Activated naive CD8-positive, alpha-beta T cell treated with anti-CD3 and anti-CD28 coated beads, Interleukin-2, amount 50 U/mL, for 24 hours (primary cell): Measurements from ENCODE around the gene SLC49A3.
A peak's percentile ranks its signal among the peaks of the same experiment; 100 is the strongest.
"Not testable (repeated sequence)": the region's sequence is repeated elsewhere in the genome, so short reads cannot be mapped to it uniquely, and the experiment has no call there.

Experiments
- ATAC-seq: fragments of 150-1000 bp; cut with Tn5 transposase; one replicate; pipeline ENCODE4 v1.10.0; 2021
- DNase-seq: peaks from one replicate; pipeline ENCODE4 v3.0.0; 2021
- H3K27ac Mint-ChIP-seq: one replicate; pipeline ENCODE4 v1.8.0; 2021; ENCODE audit warnings: mild to moderate bottlenecking, mixed read lengths
- H3K27me3 Mint-ChIP-seq: one replicate; pipeline ENCODE4 v1.8.0; 2021; ENCODE audit warnings: mixed read lengths
- H3K36me3 Mint-ChIP-seq: one replicate; pipeline ENCODE4 v1.8.0; 2021; ENCODE audit warnings: low read depth, mixed read lengths
- H3K4me1 Mint-ChIP-seq: one replicate; pipeline ENCODE4 v1.8.0; 2021; ENCODE audit warnings: mixed read lengths
- H3K4me3 Mint-ChIP-seq: one replicate; pipeline ENCODE4 v1.8.0; 2021; ENCODE audit warnings: mild to moderate bottlenecking, moderate library complexity, mixed read lengths
- H3K9me3 Mint-ChIP-seq: one replicate; pipeline ENCODE4 v1.8.0; 2021; ENCODE audit warnings: mixed read lengths

The SLC49A3 gene

DNA sequence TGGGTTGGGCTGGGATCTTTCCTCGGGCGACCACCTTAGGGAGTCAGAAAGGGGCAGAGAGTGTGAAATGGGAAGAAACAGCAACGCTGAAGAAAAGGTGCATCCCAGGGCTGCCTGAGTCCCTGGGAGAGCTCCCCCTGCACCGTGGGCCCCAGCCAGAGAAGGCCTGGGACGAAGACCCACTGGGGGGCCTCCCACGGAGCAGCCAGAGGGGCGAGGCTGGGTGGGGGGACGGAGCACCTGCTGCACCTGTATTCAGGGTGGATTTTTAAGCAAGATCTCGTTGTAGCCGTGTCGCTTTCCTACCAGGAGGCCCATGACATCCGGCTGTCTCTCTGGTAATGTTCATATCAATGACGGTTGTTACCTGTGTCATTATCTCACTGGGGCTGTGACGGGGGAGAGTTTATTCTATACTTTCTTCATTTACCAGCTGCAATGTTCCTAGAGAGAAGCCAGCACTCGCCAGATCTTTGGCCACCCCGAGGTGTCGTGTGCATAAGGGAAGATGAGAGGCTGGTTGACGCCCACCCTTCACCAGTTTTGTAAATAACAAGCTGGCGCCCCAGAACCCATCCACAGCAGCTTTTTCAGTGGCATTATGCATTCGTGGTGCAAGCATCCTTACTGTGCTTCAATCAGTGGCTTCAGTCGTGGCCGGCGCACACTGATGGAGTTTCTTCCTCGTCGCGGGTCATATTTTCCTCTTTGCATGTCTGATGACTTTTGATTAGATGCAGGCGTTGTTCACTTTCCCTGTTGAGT is 11.0 kb upstream of the SLC49A3 start:
- H3K4me1 Mint-ChIP-seq, result peaks cover 9% of the 10 kb centered on the region
- H3K9me3 Mint-ChIP-seq, result no peaks in the 10 kb centered on the region
- no peak for DNase-seq
- H3K4me3 Mint-ChIP-seq, result no peak overlapping the region
- H3K27me3 Mint-ChIP-seq, result peaks cover 2% of the 10 kb centered on the region
- H3K27ac Mint-ChIP-seq, result no peak overlapping the region
- ATAC-seq, result no peak
- no peaks in the 10 kb centered on the region for H3K36me3 Mint-ChIP-seq

DNA sequence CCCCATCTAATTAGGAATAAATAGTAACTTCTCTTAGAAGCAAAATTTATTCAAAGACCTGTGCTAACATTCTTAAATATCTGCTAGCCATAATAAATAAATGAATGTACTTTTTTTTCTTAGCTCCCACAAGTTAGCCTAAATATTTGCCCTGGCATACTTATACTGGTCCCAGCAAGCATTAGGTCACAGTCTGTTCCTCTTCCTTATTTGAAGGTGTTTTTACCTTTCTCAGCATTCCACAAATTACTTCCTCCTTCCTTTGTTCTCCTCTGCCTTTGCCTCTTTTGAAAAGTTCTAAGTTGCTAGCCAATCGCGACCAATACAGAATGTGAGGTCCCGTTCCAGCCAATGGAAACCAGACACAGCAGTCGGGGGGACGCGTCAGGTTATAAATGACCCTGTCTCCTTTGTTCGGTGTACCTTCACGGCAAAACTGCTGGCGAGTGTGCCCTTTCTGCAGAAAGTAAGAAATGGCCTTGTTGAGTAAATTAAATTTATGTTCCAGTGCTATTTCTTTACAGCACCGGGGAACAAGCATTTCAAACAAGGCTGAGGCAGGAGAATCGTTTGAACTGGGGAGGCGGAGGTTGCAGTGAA is 5.5 kb upstream of the SLC49A3 start:
- H3K36me3 Mint-ChIP-seq, ATAC-seq, H3K27me3 Mint-ChIP-seq, H3K4me3 Mint-ChIP-seq, H3K27ac Mint-ChIP-seq, H3K4me1 Mint-ChIP-seq, DNase-seq, H3K9me3 Mint-ChIP-seq: not testable (repeated sequence)

DNA sequence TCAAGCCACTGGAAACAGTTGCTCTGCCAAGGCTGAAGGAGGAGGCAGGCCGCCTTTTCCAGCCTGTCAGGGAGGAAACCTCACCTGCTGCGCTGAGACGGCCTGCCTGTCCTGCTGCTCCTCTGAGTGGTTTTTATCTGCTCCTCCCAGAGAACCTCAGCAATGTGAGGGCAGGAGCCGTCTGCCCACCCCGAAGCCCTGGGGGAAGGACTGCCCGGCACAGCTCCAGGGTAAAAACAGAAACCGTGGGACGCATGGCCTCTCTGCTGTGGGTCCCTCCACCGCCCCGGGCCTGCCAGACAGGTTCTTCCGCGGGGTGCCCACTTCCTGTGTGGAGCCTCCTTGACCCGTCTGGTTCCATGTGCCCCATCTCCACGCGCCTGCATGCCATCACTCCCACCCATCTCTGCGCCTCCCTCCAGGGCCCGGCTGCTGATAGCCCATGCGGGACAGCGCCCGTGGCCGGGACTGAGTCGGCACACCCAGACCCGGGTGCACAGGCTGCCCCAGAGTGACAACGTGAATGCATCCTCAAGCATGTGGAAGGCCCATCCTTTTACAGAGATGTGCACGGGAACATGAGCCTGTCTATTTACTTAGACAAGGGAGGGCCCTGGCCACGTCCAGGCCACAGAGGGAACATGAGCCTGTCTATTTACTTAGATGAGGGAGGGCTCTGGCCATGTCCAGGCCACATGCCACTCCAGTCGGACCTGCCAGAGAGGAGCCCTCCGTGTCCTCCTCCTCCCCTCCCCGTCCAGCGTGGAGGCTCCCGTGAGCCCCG is 4.0 kb upstream of the SLC49A3 start:
- ATAC-seq, result no peak
- no peak overlapping the region for H3K27ac Mint-ChIP-seq
- H3K9me3 Mint-ChIP-seq, result no peaks in the 10 kb centered on the region
- DNase-seq, result no peak
- H3K36me3 Mint-ChIP-seq, result no peaks in the 10 kb centered on the region
- H3K27me3 Mint-ChIP-seq, result peaks cover 3% of the 10 kb centered on the region
- H3K4me3 Mint-ChIP-seq, result no peak overlapping the region
- no peaks in the 10 kb centered on the region for H3K4me1 Mint-ChIP-seq

DNA sequence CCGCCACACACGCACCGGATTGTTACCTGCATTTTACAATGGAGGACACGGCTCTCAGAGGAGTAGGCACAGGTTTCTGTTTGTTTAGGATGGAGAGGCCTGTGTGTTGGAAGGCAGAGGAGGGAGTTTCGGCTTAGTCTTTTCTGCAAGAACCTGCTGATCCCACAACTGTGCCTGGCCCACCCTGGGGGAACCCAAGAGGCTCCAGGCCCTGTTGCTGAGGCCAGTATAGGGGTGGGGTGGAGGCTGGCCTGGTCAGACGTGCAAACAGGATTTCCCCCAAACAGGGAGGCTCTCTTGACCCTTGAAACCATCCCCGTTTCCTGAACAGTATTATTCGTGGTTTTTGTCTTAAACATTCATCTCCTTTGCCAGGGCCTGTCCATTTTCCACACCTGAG is 772 bp upstream of the SLC49A3 start:
- Mint-ChIP-seq H3K4me3 (no peak overlapping the region), H3K36me3 (no peaks in the 10 kb centered on the region), H3K9me3 (no peaks in the 10 kb centered on the region), H3K27me3 (peaks cover 7% of the 10 kb centered on the region), H3K4me1 (no peaks in the 10 kb centered on the region), H3K27ac (no peak overlapping the region)
- ATAC-seq, result no peak
- DNase-seq, result no peak

DNA sequence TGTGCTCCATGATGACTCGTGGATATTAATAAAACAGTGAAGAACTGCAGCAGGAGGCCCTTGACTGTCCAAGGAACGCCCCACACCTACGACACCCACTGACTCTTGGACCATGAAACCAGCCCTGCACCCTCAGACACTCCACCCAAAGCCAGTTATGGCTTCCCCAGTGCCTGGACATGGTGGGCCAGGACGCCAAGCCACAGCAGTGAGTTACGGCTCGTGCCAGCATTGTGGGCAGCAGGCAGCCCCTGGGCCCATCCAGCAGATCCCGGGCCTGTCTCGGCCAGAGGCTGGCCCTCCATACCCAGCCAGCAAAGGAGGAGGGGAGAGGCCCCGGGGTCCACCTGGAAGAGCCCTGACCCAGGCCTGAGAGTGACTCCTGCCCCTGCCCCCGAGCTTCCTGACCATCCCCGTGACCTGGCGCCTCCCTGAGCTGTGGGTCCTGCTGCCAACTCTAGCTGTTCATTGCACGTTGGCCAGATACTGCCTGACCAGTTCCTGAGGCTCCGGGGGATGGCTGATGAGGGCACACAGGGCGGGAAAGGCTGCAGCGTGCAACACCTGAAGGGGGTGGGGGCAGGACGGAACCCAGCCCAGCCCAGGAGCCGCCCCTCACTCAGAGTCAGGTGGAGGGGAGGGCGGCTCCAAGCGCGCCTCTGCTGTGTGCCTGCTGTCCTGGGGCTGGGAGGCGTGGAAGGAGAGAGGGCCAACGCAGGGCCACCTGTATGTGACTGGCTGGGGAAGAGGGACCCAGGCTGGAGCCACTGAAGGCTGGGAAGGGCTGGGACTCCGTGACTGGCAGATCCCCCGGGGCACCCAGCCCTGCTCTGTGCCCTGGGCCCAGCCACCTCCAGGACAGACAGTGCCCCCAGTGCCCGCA is 739 bp downstream of the SLC49A3 start:
- H3K9me3 Mint-ChIP-seq, result no peaks in the 10 kb centered on the region
- no peak for DNase-seq

DNA sequence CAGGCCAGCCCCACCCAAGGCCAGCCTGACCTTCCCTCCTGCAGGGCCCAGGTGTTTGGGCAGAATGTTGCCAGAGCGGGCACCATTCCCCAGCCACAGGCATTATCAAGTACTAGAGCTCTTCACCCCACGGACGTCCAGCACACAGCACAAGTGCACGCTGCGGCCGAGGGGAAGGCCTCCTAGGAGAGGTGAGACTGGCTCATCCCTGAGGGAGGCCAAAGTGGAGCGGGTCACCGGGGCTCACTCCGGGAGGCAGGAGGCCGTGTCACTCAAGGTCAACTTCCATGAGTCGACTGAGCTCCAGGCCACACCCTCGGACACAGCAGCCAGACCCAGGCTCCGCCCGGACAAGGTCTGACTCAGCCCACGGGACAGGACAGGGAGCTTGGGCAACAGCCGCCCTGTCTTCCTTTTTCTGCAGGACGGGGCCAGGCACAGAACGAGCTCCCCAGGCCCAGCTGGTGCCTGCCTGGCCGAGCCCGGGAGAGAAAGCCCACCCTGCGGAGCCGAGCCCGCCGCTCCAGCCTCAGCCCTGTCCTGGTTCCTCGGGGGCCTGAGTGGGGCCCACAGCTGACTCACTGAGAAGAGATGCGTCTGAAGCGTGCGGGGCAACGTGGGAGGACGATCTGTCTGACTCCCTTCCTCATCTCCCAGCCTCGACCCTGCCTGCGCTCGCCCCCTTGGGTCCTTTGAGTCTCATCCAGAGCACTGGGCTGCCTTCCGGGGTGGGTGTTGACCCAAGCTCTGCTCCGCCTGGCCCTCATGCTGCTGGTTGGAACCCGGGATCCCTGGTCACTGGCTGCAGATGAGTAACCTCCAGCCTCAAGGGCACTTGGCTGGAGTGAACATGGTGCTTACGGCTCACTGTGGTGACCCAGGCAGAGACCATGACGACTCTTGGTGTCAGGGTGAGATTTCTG is 1.6 kb downstream of the SLC49A3 start:
- no peak overlapping the region for H3K4me3 Mint-ChIP-seq
- H3K27ac Mint-ChIP-seq, result no peak overlapping the region

More for the DNA sequence above, 739 bp downstream of the SLC49A3 start:
- no peaks in the 10 kb centered on the region for H3K4me1 Mint-ChIP-seq
- peaks cover 7% of the 10 kb centered on the region for H3K27me3 Mint-ChIP-seq
- no peaks in the 10 kb centered on the region for H3K36me3 Mint-ChIP-seq
- H3K4me3 Mint-ChIP-seq, result no peak overlapping the region
- ATAC-seq, result no peak
- no peak overlapping the region for H3K27ac Mint-ChIP-seq

DNA sequence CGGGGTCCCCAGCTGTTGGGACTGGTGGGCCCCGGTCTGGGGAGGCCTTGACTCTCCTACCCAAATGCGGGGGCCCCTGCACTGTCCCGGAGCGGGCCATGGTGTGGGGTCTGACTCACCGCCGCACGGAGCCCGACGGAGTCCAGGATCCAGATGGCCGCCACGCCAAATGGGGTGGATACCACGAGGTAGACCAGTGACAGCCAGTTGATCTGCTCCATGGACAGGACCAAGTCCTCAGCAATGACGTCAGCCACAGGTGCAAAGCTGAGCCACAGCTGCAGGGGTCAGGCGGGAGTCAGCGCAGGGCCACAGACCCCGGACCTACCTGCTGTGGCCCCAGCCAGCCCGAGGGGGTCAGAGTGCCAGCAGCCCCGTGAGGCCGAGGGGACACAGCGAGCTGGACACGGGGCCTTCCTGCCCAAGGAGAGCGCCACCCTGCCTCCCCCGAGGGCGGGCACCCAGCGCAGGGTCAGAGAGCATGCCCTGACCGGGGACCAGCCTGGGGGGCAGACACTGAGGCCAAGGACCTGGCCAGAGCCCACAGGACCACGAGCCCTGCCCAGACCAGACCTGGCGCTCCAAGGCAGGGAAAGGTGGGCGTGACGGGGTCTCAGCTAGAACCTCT is 2.4 kb downstream of the SLC49A3 start:
- Mint-ChIP-seq H3K27me3 (peaks cover 7% of the 10 kb centered on the region), H3K27ac (no peak overlapping the region), H3K4me1 (peaks cover 1% of the 10 kb centered on the region), H3K36me3 (no peaks in the 10 kb centered on the region), H3K9me3 (no peaks in the 10 kb centered on the region), H3K4me3 (no peak overlapping the region)
- DNase-seq (no peak), ATAC-seq (no peak)

More for the DNA sequence above, 1.6 kb downstream of the SLC49A3 start:
- no peaks in the 10 kb centered on the region for H3K36me3 Mint-ChIP-seq
- H3K9me3 Mint-ChIP-seq, result no peaks in the 10 kb centered on the region
- DNase-seq, result no peak
- peaks cover 7% of the 10 kb centered on the region for H3K27me3 Mint-ChIP-seq
- H3K4me1 Mint-ChIP-seq, result no peaks in the 10 kb centered on the region
- ATAC-seq, result no peak

DNA sequence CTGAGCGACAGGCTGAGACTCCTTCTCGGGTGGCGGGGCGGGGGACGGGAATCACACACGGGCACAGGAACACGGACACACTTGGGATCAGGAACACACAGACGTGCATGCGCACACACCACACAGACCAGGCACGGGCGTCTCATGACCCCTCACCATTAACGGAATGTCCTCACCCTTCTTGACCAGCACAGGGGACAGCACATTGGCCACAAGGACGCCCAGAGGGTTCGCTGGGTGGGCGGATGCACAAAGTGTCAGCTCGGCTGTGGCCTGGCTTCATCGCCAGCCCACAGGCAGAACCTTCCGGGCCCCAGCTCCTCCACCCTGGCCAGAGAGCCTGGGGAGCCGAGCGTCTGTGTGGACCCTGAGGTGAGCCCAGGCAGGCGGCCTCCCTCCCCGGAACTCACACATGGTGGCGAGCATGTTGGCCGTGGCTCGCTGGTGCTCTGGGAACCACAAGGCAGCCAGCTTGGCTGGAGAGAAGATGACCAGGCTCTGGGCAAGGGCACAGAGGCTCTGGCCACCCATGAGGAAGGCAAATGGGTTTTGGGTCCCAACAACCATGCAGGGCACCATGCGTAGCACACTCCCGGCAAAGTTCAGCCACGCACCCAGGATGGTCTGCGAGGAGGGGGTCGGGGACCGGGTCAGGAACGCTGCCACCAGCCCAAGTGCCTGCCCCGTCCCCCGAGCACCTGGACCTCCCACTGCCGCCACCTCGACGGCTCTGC is 3.1 kb downstream of the SLC49A3 start:
- ATAC-seq (no peak), DNase-seq (no peak)
- no peaks in the 10 kb centered on the region for H3K9me3 Mint-ChIP-seq
- H3K27me3 Mint-ChIP-seq, result peaks cover 7% of the 10 kb centered on the region
- no peaks in the 10 kb centered on the region for H3K36me3 Mint-ChIP-seq
- peaks cover 2% of the 10 kb centered on the region for H3K4me1 Mint-ChIP-seq
- H3K27ac Mint-ChIP-seq, result no peak overlapping the region
- H3K4me3 Mint-ChIP-seq, result no peak overlapping the region

DNA sequence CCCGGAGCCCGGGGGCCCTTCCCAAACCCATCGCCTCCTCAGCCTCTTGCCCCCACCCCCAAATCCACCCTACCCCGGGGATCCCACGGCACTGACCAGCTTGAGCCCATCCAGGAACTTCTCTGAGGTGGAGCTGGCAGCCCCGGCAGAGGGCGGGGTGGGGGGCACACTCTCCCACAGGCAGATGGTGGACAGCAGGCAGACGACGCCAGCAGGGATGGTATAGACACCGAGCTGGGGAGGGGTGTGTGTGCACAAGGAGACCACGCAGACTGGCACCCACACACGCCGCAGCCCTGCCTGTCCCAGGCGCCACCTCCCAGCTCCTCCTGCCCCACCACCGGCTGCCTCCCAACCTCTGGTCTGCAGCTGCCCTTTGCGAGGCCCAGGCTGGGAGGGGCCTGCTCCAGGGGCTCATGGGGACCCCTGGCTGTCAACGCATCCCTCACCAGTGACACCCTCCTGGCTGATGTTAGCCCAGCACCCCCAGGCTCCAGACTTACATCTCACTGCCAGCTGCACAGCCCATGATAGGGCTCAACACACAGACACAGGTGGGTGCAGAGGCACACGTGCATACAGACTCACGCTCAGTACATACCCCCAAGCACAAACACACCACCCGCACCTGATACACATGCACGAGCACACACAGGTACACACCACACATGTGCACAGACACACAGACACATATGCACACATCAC is 4.2 kb downstream of the SLC49A3 start:
- peaks cover 9% of the 10 kb centered on the region for H3K4me1 Mint-ChIP-seq
- H3K9me3 Mint-ChIP-seq, result no peaks in the 10 kb centered on the region
- H3K36me3 Mint-ChIP-seq, result no peaks in the 10 kb centered on the region
- no peak overlapping the region for H3K4me3 Mint-ChIP-seq
- no peak for DNase-seq
- H3K27ac Mint-ChIP-seq, result no peak overlapping the region
- H3K27me3 Mint-ChIP-seq, result peaks cover 7% of the 10 kb centered on the region
- ATAC-seq, result no peak

DNA sequence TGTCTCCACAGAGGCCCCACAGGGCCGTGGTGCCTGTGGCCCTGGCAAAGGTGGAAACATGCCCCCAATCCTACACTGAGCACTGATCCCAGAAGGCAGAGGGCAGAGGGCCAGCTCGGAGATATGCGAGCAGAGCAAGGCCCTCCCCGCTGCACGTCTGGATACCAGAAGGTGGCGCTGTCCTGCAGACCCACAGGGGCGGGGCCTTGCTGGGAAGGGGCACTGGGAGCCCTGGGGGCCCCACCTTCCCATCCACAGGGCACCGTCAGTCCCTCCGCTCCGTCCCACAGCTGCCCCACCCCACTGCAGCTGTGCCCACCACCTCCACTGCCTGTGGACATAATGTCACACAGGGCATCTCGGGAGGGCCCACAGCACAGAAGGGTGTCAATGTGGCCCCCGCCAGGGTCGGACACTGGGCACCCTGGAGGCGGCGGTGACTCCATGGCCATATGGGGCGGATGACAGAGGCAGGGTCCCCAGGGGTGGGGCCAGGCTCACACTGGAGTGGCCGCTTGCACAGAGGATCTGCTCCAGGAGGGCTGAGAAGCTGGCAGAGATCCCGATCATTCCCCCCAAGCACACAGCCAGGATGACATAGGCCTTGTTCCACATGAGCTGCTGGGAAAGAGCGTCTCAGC is 4.8 kb downstream of the SLC49A3 start:
- H3K4me1 Mint-ChIP-seq, result peaks cover 9% of the 10 kb centered on the region
- DNase-seq, result peak; percentile 45
- H3K36me3 Mint-ChIP-seq, result no peaks in the 10 kb centered on the region
- no peak overlapping the region for H3K27ac Mint-ChIP-seq
- no peaks in the 10 kb centered on the region for H3K9me3 Mint-ChIP-seq
- H3K27me3 Mint-ChIP-seq, result peaks cover 7% of the 10 kb centered on the region
- ATAC-seq, result peak; percentile 5
- H3K4me3 Mint-ChIP-seq, result no peak overlapping the region

DNA sequence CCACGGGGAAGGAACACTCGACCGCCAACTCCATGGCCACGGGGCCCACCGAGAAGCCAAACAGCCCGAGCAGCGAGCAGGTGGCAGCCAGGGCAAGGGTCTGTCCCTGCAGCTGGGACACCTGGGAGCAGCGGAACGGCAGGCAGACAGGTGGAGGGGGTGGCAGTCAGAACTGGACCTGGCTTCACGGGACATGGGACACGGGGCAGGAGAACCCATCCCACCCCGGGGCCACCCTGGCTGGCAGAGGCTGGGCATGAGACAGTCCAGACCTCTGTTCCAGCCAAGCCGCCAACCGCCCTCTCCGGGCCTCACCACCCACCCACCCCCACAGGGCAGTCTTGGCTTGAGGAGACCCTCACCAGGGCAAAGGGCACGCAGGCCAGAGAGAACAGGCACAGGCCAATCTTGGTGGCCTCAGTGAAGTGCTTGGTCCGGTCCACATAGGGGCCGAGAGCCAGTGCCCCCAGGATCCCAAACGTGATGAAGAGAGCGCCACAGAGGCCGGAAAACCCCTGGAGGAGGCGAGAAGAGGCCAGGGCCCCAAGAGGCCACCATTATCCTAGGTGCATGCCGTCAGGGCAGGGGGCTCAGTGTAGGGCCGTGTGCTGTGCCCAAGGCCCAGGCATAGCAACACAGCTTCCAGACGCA is 5.6 kb downstream of the SLC49A3 start:
- Mint-ChIP-seq H3K27ac (no peak overlapping the region), H3K36me3 (no peaks in the 10 kb centered on the region), H3K9me3 (no peaks in the 10 kb centered on the region), H3K4me1 (peaks cover 9% of the 10 kb centered on the region), H3K4me3 (no peak overlapping the region), H3K27me3 (peaks cover 7% of the 10 kb centered on the region)
- ATAC-seq, result no peak
- DNase-seq, result no peak
